GM21576 (cell line): ENCODE data around the gene TMEM233.

Source experiments
- ATAC-seq: cut with Tn5 transposase; IDR thresholded peaks from one replicate; pipeline ENCODE4 v1.9.1; 2021; ENCODE audit warnings: mild to moderate bottlenecking, moderate library complexity; ENCODE audit not compliant: unreplicated experiment

TMEM233 gene

DNA sequence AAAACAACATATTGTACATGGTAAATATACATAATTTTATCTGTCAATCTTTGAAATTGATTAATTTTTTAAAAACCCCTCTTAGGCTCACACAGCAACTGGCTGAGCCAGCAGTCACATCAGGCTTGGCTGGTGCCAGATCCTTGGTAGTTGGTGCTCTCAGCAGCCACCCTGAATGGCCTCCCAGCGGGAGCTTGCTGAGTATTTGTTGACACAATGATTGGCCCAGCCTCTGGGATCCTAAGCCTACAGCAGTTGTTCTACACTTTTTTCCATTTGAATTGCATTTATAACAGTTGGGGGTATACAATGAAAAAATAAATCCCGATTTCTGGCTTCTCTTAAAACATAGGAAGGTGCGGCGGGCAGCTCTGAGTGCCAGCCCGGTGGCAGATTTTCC lies 85.5 kb downstream of the TMEM233 start:
- no peak for ATAC-seq

GRCh38 chr12:119679490-119679889 lies 85.9 kb downstream of the TMEM233 start:
- no peak for ATAC-seq

- ATAC-seq = no peak
These were observed 87.5 kb downstream of the TMEM233 start for GRCh38 chr12:119681111-119681510.

DNA sequence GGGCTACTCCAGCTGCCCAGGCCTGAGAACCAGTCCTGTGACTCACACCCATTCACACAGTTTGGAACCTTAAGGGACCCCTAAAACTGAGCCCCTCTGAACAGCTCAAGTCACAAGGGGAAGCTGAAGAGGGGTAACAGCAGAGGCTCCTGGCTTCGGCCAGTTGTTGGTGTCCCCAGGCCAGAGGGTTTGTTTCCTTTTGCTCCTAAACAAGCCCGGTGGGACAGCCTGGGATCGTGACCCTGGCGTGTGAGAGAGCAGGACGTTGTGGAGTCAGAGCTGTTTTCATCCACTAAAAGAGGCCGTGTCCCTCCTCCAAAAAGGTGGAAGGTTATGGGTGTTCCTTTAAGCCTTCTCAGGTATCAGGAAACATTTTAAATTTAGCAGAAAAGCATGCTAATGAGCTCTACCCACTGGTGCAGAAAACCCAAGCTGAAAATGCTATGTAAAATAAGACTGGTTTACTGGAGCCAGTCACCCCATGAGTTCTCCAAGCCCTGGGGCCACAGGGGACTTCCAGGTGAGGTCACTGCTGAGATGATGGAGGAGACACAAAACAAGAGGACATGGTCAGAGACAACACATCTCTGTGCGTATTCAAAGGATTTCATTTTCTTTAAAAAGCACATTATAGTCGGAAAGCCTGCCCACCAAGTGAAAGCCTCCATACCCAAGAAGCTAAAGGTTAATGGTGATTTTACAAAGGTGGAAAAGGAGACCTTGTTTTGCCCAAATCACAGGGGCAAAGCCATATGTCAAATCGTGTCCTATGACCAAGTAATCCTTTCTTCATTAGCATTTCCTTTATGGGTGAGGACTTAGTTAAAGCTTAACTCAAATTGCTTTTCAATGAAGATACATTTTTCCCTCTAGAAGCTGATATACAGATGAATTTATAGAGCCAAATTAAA lies 88.4 kb downstream of the TMEM233 start:
- peak; percentile 62 for ATAC-seq

DNA sequence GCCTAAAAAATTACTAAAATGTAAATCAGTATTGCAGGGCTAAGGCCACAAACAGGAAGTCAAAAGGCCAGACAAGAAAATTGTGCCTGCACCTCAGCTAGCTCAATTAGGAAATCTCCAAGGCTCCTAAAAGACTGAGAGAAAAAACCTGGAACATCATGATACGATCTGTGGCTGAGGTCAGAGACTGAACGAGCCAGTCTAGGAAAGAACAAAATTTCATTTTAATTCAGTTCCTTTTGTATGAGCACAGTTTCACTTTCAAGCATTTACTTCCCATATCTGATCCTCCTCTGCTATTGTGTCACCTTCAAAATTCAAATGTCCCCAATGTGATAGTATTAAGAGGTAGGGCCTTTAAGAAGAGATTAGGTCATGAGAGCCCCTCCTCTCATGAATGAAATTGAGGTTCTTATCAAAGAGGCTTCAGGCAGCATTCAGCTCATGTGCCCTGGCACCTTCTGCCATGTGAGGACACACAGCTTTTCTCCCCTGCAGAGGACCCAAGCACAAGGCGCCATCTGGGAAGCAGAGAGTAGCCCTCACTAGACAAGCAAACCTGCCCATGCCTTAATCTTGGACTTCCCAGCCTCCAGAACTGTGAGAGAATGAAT lies 89.2 kb downstream of the TMEM233 start:
- ATAC-seq = peak; percentile 41

DNA sequence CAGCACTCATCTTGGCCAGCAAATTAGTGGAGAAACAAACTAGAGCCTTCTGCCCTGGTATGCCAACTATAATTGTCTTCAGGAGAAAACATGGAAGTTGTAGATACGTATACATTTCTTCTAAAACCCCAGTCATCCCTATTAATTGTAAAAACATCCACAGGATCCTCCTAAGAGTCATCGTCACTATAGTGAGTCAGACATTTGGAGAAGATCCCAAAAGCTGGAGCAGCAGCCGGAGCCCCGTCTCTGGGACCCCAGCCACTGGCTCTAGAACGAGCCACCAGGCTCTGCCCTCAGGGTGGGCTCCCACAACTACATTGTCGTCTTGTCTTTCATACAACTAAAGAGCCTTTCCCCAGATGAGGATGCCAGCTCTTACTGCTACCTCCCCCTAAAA lies 89.8 kb downstream of the TMEM233 start:
- no peak for ATAC-seq

- no peak for ATAC-seq
These were observed 90.2 kb downstream of the TMEM233 start for GRCh38 chr12:119683816-119684215.

DNA sequence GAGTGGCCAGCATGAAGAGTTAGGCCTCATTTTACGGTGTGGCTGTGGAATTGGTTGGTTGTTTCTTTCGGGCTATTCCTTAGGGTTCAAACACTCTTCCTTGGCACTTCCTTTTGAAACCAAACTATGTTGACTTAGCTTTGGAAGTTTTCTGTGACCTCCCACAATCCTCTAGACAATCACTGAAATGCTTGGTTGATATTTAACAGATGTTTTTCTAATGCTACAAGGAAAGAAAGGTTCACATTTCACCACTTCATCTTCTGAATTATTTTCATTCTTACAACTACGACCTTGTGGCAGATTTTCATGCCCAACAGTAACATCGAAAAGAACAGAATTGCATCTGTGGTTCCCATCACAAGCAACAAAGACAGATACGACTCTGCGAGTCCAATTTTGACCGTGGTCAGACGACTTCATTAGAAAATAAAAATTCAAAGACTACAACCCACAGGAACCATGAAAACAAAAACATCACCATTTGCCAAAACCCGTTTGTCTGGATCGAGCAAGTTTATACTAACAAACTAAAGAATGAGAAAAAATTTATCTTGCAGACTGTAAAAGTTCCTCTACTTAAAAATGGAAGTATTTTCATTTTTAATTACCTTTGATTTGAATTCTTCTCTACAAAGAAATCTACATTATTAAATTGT lies 91.3 kb downstream of the TMEM233 start:
- ATAC-seq = no peak

DNA sequence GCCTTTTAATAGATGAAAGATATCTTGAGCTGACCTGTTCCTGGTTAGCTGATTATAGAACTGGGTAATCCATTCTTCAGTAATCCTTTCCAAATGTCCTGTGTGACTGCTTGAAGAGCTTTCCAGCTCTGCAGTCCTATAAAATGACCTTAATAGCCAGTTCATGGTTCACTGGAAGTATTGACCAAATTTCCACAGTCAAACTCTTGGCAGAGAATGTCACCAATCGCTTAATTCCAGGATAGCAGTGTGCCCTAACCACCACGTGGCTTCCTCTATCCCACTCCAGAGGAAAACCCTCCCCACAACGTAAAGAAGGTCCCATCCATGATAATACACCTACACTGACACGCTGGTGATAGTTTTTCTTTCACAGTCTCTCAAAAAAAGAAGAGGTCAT lies 91.8 kb downstream of the TMEM233 start:
- ATAC-seq = no peak

DNA sequence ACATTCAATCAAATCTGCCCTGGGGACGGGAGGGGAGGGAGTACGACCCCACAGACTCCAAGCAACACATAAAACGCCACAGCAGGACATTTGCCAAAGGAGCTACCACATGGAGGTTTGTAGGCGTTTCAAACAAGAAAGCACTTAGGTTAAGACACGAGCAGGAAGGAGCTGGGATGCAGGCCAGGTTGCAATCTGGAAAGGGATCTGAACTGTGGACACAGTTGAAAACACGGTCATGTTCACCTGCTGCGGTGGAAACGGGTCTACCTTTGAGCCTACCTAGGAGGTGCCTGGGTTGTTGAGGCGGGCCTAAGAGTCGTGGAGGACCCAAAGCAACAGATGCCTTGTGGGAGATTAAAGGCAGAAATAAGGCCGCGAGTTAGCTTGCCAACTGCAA lies 92.8 kb downstream of the TMEM233 start:
- no peak for ATAC-seq

GRCh38 chr12:119686776-119687175 lies 93.2 kb downstream of the TMEM233 start:
- ATAC-seq = no peak

- ATAC-seq = no peak
These were observed 93.8 kb downstream of the TMEM233 start for GRCh38 chr12:119687406-119687805.

DNA sequence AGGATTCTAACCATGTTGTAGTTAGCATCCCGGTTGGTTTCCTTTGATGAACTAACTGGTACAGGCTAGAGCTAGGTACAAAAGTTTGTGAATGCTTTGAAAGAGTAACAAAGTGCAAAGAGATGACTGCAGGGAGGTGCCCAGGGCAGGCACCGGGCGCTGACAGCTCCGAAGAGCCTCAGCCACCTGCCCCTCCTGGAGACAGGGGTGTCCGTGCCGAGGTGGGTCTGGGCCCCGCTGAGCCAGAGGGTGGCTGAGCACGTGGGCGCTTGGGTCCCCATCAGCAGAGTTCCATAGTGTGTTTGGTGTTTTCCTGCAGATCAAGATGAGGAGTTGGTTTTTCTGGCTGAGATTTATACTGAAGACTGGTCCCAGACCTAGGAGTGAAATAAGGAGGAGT lies 94.3 kb downstream of the TMEM233 start:
- no peak for ATAC-seq

GRCh38 chr12:119689935-119690500 lies 96.4 kb downstream of the TMEM233 start:
- no peak for ATAC-seq

- ATAC-seq = no peak
These were observed 97.7 kb downstream of the TMEM233 start for GRCh38 chr12:119691202-119691810.

DNA sequence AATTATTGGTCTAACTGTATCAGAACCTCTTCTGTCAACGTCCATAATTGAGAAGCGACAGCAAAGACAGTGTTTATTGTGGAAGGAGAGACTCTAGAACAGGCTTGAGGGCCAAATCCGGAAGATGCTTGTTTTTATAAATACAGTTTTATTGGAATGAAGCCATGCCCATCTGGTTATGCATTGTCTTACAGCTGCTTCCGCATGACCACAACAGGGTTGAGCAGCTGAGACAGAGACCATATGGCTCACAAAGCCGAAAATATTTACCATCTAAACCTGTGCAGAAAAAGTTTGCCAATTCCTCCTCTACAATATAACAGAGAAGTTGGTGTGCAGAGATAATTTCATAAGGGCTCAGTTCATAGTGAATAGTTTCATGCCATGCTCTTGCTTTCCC lies 98.8 kb downstream of the TMEM233 start:
- no peak for ATAC-seq
